22Rv1 (cell line): ENCODE data around the gene HSD17B14.

ENCODE experiments used
- ZFX ChIP-seq: fragments of 450-650 bp; IDR thresholded peaks from 2 replicates; pipeline ENCODE4 v1.6.1; 2017; ENCODE audit warnings: antibody characterized with exemption, borderline replicate concordance
- TF ChIP-seq, protein P1 (sequence below): fragments of 450-650 bp; IDR thresholded peaks from 2 replicates; pipeline ENCODE4 v1.5.1; 2017; ENCODE audit warnings: mild to moderate bottlenecking

DNA sequence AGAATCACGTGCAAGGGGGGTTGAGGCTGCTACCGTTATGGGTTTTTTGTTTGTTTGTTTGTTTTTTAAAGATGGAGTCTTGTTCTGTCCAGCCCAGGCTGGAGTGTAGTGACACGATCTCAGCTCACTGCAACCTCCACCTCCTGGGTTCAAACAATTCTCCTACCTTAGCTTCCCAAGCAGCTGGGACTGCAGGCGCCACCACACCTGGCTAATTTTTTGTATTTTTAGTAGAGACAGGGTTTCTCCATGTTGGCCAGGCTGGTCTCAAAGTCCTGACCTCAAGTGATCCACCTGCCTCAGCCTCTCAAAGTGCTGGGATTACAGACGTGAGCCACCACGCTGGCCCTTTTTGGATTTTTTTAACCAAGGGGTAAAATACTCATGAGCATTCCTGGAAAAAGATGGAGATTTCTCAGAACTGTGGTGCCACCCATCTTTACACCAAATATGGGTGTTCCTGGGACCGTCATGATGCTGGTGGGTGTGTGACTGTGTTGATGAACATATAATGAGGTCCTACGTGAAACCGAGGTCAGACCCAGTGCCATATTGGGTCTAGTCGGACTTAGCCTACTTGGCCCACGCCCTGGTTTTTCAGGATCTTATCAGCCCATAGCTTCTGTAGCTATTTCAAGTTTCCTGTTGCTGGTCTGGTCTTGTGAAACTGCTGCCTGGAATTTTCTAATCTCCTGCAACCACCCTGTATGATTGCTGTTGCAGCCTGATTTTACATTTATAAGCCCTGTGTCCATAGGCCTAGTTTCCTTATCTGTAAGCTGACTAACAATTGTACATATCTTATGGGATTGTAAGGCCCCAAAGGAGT, 42.1 kb upstream of the HSD17B14 start:
- TF ChIP-seq, protein P1, sequence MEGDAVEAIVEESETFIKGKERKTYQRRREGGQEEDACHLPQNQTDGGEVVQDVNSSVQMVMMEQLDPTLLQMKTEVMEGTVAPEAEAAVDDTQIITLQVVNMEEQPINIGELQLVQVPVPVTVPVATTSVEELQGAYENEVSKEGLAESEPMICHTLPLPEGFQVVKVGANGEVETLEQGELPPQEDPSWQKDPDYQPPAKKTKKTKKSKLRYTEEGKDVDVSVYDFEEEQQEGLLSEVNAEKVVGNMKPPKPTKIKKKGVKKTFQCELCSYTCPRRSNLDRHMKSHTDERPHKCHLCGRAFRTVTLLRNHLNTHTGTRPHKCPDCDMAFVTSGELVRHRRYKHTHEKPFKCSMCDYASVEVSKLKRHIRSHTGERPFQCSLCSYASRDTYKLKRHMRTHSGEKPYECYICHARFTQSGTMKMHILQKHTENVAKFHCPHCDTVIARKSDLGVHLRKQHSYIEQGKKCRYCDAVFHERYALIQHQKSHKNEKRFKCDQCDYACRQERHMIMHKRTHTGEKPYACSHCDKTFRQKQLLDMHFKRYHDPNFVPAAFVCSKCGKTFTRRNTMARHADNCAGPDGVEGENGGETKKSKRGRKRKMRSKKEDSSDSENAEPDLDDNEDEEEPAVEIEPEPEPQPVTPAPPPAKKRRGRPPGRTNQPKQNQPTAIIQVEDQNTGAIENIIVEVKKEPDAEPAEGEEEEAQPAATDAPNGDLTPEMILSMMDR = no peak
- no peak for TF ChIP-seq ZFX
